ENCODE results near the gene NOL7. TPM values are rescaled to one million over a fixed set of nuclear protein-coding genes. Genes with fewer than 3 reads are reported as not detected.

The NOL7 gene
- total RNA-seq, 1 donor from 2014 or later = 48.7 TPM

DNA sequence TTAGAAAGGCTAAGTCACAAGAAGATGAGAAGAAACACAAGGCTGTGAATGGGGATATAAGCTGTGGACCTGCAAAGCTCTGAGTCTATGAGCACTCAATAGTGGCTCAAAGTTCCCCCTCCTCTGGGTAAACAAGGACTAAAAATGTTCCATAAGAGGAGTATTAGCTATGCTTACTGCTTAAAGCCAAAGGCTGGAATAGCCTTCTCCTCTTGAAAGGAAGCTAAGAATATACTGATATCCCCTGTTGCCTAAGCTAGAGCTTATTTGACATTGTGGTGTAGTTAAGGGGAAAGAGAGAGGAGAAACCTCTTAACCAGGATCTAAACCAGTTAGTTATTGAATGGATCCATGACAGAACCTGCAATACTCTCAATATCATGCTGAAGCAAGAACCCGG is 45.8 kb downstream of the NOL7 start:
- DNase-seq (ENCODE audit: extremely low spot score, unreplicated experiment) = no peak
- H3K9me3 Mint-ChIP-seq (ENCODE audit: unreplicated experiment) = no peaks in the 10 kb centered on the region
- TF ChIP-seq, protein P1, sequence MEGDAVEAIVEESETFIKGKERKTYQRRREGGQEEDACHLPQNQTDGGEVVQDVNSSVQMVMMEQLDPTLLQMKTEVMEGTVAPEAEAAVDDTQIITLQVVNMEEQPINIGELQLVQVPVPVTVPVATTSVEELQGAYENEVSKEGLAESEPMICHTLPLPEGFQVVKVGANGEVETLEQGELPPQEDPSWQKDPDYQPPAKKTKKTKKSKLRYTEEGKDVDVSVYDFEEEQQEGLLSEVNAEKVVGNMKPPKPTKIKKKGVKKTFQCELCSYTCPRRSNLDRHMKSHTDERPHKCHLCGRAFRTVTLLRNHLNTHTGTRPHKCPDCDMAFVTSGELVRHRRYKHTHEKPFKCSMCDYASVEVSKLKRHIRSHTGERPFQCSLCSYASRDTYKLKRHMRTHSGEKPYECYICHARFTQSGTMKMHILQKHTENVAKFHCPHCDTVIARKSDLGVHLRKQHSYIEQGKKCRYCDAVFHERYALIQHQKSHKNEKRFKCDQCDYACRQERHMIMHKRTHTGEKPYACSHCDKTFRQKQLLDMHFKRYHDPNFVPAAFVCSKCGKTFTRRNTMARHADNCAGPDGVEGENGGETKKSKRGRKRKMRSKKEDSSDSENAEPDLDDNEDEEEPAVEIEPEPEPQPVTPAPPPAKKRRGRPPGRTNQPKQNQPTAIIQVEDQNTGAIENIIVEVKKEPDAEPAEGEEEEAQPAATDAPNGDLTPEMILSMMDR (IDR thresholded peaks at IDR 0.05) = no peak
- H3K27ac Mint-ChIP-seq (ENCODE audit: unreplicated experiment) = no peak overlapping the region
- no peak overlapping the region for H3K4me3 Mint-ChIP-seq (ENCODE audit: unreplicated experiment)
- H3K4me1 Mint-ChIP-seq (ENCODE audit: unreplicated experiment) = peaks cover 40% of the 10 kb centered on the region
- H3K27me3 Mint-ChIP-seq (ENCODE audit: unreplicated experiment) = no peaks in the 10 kb centered on the region
- H3K36me3 Mint-ChIP-seq (ENCODE audit: unreplicated experiment) = peaks cover 2% of the 10 kb centered on the region

DNA sequence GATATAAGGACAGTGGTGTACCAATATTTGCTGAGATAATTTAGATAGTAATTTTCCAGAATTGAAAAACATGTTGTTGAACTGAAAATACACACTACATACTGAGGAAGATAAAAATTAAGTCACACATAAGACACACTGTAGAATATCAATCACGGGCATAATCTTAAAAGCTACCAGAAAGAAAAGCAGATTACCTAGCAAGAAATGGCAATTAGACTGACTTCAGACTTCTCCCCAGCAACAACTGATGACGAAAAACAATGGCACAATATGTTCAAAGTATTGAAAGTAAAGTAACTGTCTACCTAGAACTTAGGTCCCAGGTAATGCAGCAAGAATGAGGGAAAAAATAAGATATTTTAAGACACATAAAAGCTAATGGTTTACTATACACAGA is 46.5 kb downstream of the NOL7 start:
- peaks cover 43% of the 10 kb centered on the region for H3K4me1 Mint-ChIP-seq (ENCODE audit: unreplicated experiment)
- no peak overlapping the region for H3K4me3 Mint-ChIP-seq (ENCODE audit: unreplicated experiment)
- no peaks in the 10 kb centered on the region for H3K9me3 Mint-ChIP-seq (ENCODE audit: unreplicated experiment)
- no peak overlapping the region for H3K27ac Mint-ChIP-seq (ENCODE audit: unreplicated experiment)
- no peak for DNase-seq (ENCODE audit: extremely low spot score, unreplicated experiment)
- peaks cover 2% of the 10 kb centered on the region for H3K36me3 Mint-ChIP-seq (ENCODE audit: unreplicated experiment)
- no peaks in the 10 kb centered on the region for H3K27me3 Mint-ChIP-seq (ENCODE audit: unreplicated experiment)
- TF ChIP-seq, protein P1 (IDR thresholded peaks at IDR 0.05) = no peak

DNA sequence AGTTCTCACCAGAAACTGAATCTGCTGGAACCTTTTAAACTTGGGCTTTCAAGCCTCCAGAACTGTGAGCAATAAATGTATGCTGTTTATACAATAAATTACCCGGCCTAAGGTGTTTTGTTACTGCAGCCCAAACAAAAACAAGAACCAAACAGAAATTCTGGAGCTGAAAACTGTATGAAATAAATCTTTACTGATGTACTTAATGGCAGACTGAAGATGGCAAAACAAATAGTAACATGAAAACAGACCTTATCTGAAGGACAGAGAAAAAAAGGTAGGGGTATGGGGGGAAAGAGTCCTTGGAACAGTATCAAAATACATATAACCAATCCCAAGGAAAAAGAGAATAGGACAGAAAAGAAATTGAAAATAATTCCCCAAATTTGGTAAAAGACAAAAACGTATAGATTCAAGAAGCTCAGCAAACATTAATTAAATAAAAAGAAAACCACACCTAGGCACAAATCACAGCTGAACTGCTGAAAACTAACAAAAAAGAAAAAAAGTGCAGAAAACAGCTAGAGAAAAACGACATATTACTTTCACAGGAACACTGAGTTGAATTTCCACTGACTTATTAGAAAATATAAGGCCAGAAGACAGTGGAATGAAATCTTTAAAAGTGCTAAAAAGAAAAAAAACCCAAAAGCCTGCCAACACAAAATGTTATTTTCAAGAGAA is 47.7 kb downstream of the NOL7 start:
- H3K4me1 Mint-ChIP-seq (ENCODE audit: unreplicated experiment) = peaks cover 48% of the 10 kb centered on the region
- H3K27ac Mint-ChIP-seq (ENCODE audit: unreplicated experiment) = no peak overlapping the region
- H3K27me3 Mint-ChIP-seq (ENCODE audit: unreplicated experiment) = no peaks in the 10 kb centered on the region
- DNase-seq (ENCODE audit: extremely low spot score, unreplicated experiment) = no peak
- no peaks in the 10 kb centered on the region for H3K9me3 Mint-ChIP-seq (ENCODE audit: unreplicated experiment)
- H3K36me3 Mint-ChIP-seq (ENCODE audit: unreplicated experiment) = peaks cover 2% of the 10 kb centered on the region
- no peak overlapping the region for H3K4me3 Mint-ChIP-seq (ENCODE audit: unreplicated experiment)
- TF ChIP-seq, protein P1 (IDR thresholded peaks at IDR 0.05) = no peak

DNA sequence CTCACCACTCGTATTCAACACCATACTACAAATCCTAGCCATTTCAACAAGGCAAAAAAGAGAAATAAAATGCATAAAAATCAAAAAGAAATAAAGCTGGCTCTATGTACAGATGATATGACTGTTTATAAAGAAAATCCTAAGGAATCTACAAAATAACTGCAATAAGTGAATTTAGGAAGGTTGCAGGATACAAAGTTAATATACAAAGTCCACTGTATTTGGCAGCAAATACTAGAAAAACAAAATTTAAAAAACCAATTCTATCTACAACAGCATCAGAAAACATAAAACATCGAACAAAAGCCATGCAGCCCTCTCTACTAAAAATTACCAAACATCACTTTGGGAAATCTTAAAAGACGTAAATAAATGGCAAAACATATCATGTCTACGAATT is 48.9 kb downstream of the NOL7 start:
- Mint-ChIP-seq H3K27me3 (ENCODE audit: unreplicated experiment) (no peaks in the 10 kb centered on the region), H3K9me3 (ENCODE audit: unreplicated experiment) (no peaks in the 10 kb centered on the region), H3K4me3 (ENCODE audit: unreplicated experiment) (no peak overlapping the region), H3K4me1 (ENCODE audit: unreplicated experiment) (peaks cover 50% of the 10 kb centered on the region), H3K27ac (ENCODE audit: unreplicated experiment) (no peak overlapping the region), H3K36me3 (ENCODE audit: unreplicated experiment) (peaks cover 5% of the 10 kb centered on the region)
- DNase-seq (ENCODE audit: extremely low spot score, unreplicated experiment) = no peak
- TF ChIP-seq, protein P1 (IDR thresholded peaks at IDR 0.05) = no peak

DNA sequence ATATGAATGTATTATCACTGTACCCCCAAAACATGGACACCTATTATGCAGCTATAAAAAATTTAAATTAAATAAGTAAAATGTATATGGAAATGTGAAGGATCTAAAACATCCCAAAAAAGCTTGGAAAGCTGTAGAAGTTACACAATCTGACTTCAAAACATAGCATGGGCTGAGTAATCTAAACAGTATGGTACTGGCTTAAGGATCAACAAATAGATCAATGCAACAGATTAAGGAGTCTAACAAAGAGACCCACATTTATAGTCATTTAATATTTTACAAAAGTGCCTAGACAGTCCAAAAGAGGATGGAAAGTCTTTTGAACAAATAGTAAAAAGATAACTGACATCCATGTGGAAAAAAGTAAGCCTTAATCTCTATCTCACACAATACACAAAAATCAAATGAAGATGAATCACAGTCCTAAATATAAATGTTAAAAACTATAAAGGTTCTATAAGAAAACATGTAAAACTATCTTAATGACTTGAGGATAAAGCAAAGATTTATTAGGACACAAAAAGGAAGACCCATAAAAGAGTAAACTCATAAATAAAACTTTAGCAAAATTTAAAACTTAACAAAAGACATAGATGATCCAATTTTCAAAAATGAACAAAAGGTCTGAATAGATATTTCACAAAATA is 49.7 kb downstream of the NOL7 start:
- H3K9me3 Mint-ChIP-seq (ENCODE audit: unreplicated experiment) = no peaks in the 10 kb centered on the region
- no peak for DNase-seq (ENCODE audit: extremely low spot score, unreplicated experiment)
- H3K4me1 Mint-ChIP-seq (ENCODE audit: unreplicated experiment) = peaks cover 46% of the 10 kb centered on the region
- H3K36me3 Mint-ChIP-seq (ENCODE audit: unreplicated experiment) = peaks cover 8% of the 10 kb centered on the region
- TF ChIP-seq, protein P1 (IDR thresholded peaks at IDR 0.05) = no peak
- no peak overlapping the region for H3K4me3 Mint-ChIP-seq (ENCODE audit: unreplicated experiment)
- no peaks in the 10 kb centered on the region for H3K27me3 Mint-ChIP-seq (ENCODE audit: unreplicated experiment)
- H3K27ac Mint-ChIP-seq (ENCODE audit: unreplicated experiment) = peak overlapping the region; percentile 11
